Hepatocyte (in vitro differentiated cells): ENCODE measurements around the gene FBLN2.

ENCODE experiments used
- CTCF ChIP-seq: fragments of 200-600 bp; sonication (generic); IDR thresholded peaks from 2 replicates; pipeline ENCODE4 v1.5.1; 2016; ENCODE audit warnings: antibody characterized with exemption, mild to moderate bottlenecking; ENCODE audit not compliant: poor library complexity
- EZH2 ChIP-seq: fragments of 200-600 bp; sonication (generic); IDR thresholded peaks from 2 replicates; pipeline ENCODE4 v1.6.1; 2016; ENCODE audit warnings: antibody characterized with exemption, mild to moderate bottlenecking, borderline replicate concordance

- TF ChIP-seq CTCF (no peak), EZH2 (no peak)
Observed at GRCh38 chr3:13637953-13638352, 89.0 kb downstream of the FBLN2 start.
